Lower lobe of right lung (tissue), 2 donors: ENCODE measurements around the gene GCSAM. TPM values are rescaled to one million over a fixed set of nuclear protein-coding genes. Genes with fewer than 3 reads are reported as not detected.

ENCODE experiments used
- ATAC-seq, 2 donors: fragments of 200-7000 bp; cut with Tn5 transposase; one replicate each; pipeline ENCODE4 v1.9.1; 2020 to 2022; ENCODE audit warnings: mild to moderate bottlenecking in 2 of 2, moderate library complexity in 2 of 2
- DNase-seq: peaks from one replicate; pipeline ENCODE4 v3.0.0-alpha.2; 2020
- H3K27ac ChIP-seq: fragments of 200-600 bp; one replicate; pipeline ENCODE4 v1.8.0; 2022
- H3K27me3 ChIP-seq: fragments of 200-600 bp; one replicate; pipeline ENCODE4 v1.8.0; 2022; ENCODE audit warnings: low read depth
- H3K36me3 ChIP-seq: fragments of 200-600 bp; one replicate; pipeline ENCODE4 v1.8.0; 2022; ENCODE audit warnings: mild to moderate bottlenecking
- H3K4me1 ChIP-seq: fragments of 200-600 bp; one replicate; pipeline ENCODE4 v1.8.0; 2022
- H3K4me3 ChIP-seq: fragments of 200-600 bp; one replicate; pipeline ENCODE4 v1.8.0; 2022; ENCODE audit warnings: mild to moderate bottlenecking
- H3K9me3 ChIP-seq: fragments of 200-600 bp; one replicate; pipeline ENCODE4 v1.8.0; 2022
- CTCF ChIP-seq: fragments of 200-600 bp; IDR thresholded peaks from one replicate; pipeline ENCODE4 v1.8.0; 2022; ENCODE audit warnings: antibody characterized with exemption, mild to moderate bottlenecking
- intact Hi-C: fragments of 100-400 bp; cut with DNase I; formaldehyde crosslinking; loops from one replicate; pipeline ENCODE4 v1.11.0; 2022
- total RNA-seq: library from RNA; stranded (reverse); fragmentation: NEBNext Ultra II Directional; extraction: Animal tissue kit (Norgen Biotek cat#: 25700); gene quantifications from one replicate; pipeline ENCODE4 v1.2.1, GENCODE V29; 2021
- donor health status: DM: no; HTN: yes; CAD: no; lungs with severe emphysema.

The GCSAM gene
- total RNA-seq, 1 donor from 2014 or later = 1.5 TPM

GRCh38 chr3:112097378-112097777 lies 35.7 kb downstream of the GCSAM start:
- H3K4me1 ChIP-seq = peaks cover 6% of the 10 kb centered on the region
- no peaks in the 10 kb centered on the region for H3K9me3 ChIP-seq
- H3K27ac ChIP-seq = no peak overlapping the region
- DNase-seq (no peak), ATAC-seq (peak; percentile 82 to 88)
- intact Hi-C loops = no loop called here
- H3K36me3 ChIP-seq = no peaks in the 10 kb centered on the region
- no peak overlapping the region for H3K4me3 ChIP-seq
- no peaks in the 10 kb centered on the region for H3K27me3 ChIP-seq
- TF ChIP-seq CTCF = no peak

GRCh38 chr3:112096176-112096575 lies 36.9 kb downstream of the GCSAM start:
- H3K27me3 ChIP-seq = no peaks in the 10 kb centered on the region
- no peaks in the 10 kb centered on the region for H3K36me3 ChIP-seq
- DNase-seq = no peak
- H3K9me3 ChIP-seq = no peaks in the 10 kb centered on the region
- TF ChIP-seq CTCF = no peak
- intact Hi-C loops = no loop called here
- no peak for ATAC-seq
- no peak overlapping the region for H3K27ac ChIP-seq
- peaks cover 9% of the 10 kb centered on the region for H3K4me1 ChIP-seq
- H3K4me3 ChIP-seq = no peak overlapping the region

GRCh38 chr3:112095731-112096130 lies 37.3 kb downstream of the GCSAM start:
- TF ChIP-seq CTCF = no peak
- no peak for ATAC-seq
- H3K27me3 ChIP-seq = no peaks in the 10 kb centered on the region
- peaks cover 11% of the 10 kb centered on the region for H3K4me1 ChIP-seq
- no peak overlapping the region for H3K4me3 ChIP-seq
- H3K36me3 ChIP-seq = no peaks in the 10 kb centered on the region
- DNase-seq = no peak
- H3K9me3 ChIP-seq = no peaks in the 10 kb centered on the region
- intact Hi-C loops = no loop called here
- H3K27ac ChIP-seq = no peak overlapping the region

- intact Hi-C loops = no loop called here
- Histone ChIP-seq H3K27me3 (no peaks in the 10 kb centered on the region), H3K4me1 (peaks cover 17% of the 10 kb centered on the region), H3K9me3 (no peaks in the 10 kb centered on the region), H3K36me3 (no peaks in the 10 kb centered on the region), H3K4me3 (no peak overlapping the region), H3K27ac (no peak overlapping the region)
- no peak for ATAC-seq
- no peak for TF ChIP-seq CTCF
- no peak for DNase-seq
These were observed 39.9 kb downstream of the GCSAM start for GRCh38 chr3:112093180-112093522.

GRCh38 chr3:112092496-112093179 lies 40.4 kb downstream of the GCSAM start:
- no peak overlapping the region for H3K27ac ChIP-seq
- no peak overlapping the region for H3K4me3 ChIP-seq

More at GRCh38 chr3:112092496-112093179, 40.4 kb downstream of the GCSAM start:
- Histone ChIP-seq H3K36me3 (no peaks in the 10 kb centered on the region), H3K27me3 (no peaks in the 10 kb centered on the region), H3K9me3 (no peaks in the 10 kb centered on the region), H3K4me1 (peaks cover 17% of the 10 kb centered on the region)
- intact Hi-C loops = no loop called here
- ATAC-seq = peak in 1 of 2 donors; percentile 28
- TF ChIP-seq CTCF = no peak
- DNase-seq = no peak
